WI38 (cell line): Measurements from ENCODE around the gene SMIM15.

Experiments
- H3K4me3 ChIP-seq: 2 replicates; pipeline ENCODE4 v1.5.1; 2011; ENCODE audit warnings: low read depth, mild to moderate bottlenecking, control low read depth, low read length
- TF ChIP-seq, protein P1 (sequence below): IDR thresholded peaks from 2 replicates; pipeline ENCODE4 v1.5.1; 2012; ENCODE audit warnings: low read depth, mild to moderate bottlenecking, control low read depth, low read length

The SMIM15 gene

GRCh38 chr5:61186634-61187033 lies 24.4 kb upstream of the SMIM15 start:
- H3K4me3 ChIP-seq, result no peak overlapping the region
- TF ChIP-seq, protein P1, sequence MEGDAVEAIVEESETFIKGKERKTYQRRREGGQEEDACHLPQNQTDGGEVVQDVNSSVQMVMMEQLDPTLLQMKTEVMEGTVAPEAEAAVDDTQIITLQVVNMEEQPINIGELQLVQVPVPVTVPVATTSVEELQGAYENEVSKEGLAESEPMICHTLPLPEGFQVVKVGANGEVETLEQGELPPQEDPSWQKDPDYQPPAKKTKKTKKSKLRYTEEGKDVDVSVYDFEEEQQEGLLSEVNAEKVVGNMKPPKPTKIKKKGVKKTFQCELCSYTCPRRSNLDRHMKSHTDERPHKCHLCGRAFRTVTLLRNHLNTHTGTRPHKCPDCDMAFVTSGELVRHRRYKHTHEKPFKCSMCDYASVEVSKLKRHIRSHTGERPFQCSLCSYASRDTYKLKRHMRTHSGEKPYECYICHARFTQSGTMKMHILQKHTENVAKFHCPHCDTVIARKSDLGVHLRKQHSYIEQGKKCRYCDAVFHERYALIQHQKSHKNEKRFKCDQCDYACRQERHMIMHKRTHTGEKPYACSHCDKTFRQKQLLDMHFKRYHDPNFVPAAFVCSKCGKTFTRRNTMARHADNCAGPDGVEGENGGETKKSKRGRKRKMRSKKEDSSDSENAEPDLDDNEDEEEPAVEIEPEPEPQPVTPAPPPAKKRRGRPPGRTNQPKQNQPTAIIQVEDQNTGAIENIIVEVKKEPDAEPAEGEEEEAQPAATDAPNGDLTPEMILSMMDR, result no peak

- no peak overlapping the region; the same call in 1 of the 2 replicates for H3K4me3 ChIP-seq
- TF ChIP-seq, protein P1, result no peak
These were observed 22.4 kb upstream of the SMIM15 start for GRCh38 chr5:61184708-61185107.

DNA sequence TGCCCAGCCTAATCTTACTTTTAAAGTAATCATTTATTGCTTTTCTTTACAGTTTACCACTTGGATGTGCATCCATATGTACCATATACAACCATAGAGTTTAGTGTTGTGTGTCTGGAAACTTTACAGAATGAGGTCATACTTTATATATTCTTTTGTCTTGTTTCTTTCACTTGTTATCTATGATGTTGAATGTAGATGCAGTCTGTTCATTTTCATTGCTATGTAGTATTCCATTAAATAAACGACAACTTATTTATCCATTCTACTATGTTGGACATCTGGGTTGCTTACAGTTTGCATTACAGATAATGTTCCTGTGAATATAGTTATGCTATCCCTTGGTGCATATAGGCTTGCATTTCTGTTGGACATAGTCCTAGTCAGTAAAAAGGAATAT lies 21.3 kb upstream of the SMIM15 start:
- no peak overlapping the region for H3K4me3 ChIP-seq
- TF ChIP-seq, protein P1, result no peak

DNA sequence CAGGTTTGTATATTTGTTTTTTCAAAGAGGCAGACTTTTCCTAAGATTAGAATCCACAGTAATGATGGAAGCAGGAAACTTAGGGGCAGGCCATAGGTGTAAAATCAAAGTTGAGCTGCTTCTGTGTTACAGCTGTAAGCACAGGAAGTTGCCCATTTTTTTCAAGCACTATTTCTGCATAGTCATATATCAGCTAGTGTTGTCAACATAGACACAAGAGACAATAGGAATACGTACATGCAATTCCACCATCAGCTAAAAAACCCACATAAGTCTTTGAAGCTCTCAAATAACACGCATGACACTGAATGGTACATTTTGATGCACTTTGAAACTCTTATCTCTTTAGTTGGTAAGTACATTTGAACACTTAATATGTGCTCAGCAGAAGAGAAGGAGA lies 20.2 kb upstream of the SMIM15 start:
- no peak overlapping the region for H3K4me3 ChIP-seq
- TF ChIP-seq, protein P1, result no peak

GRCh38 chr5:61180886-61181285 lies 18.6 kb upstream of the SMIM15 start:
- H3K4me3 ChIP-seq, result peak overlapping the region; percentile 41
- TF ChIP-seq, protein P1, result no peak

- H3K4me3 ChIP-seq, result no peak overlapping the region
- TF ChIP-seq, protein P1, result no peak
These were observed 16.4 kb upstream of the SMIM15 start for GRCh38 chr5:61178702-61179101.

- H3K4me3 ChIP-seq, result no peak overlapping the region
- TF ChIP-seq, protein P1, result no peak
These were observed 15.4 kb upstream of the SMIM15 start for GRCh38 chr5:61177716-61178115.
